Measurements from ENCODE around the gene SPR.

GRCh38 chr2:72892506-72893173 lies 5.4 kb downstream of the SPR start:
- TF ChIP-seq, protein P1, sequence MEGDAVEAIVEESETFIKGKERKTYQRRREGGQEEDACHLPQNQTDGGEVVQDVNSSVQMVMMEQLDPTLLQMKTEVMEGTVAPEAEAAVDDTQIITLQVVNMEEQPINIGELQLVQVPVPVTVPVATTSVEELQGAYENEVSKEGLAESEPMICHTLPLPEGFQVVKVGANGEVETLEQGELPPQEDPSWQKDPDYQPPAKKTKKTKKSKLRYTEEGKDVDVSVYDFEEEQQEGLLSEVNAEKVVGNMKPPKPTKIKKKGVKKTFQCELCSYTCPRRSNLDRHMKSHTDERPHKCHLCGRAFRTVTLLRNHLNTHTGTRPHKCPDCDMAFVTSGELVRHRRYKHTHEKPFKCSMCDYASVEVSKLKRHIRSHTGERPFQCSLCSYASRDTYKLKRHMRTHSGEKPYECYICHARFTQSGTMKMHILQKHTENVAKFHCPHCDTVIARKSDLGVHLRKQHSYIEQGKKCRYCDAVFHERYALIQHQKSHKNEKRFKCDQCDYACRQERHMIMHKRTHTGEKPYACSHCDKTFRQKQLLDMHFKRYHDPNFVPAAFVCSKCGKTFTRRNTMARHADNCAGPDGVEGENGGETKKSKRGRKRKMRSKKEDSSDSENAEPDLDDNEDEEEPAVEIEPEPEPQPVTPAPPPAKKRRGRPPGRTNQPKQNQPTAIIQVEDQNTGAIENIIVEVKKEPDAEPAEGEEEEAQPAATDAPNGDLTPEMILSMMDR (IDR thresholded peaks at IDR 0.05; ENCODE audit: low read length), result peak; percentile 74
- TF ChIP-seq EZH2 (IDR thresholded peaks at IDR 0.05; ENCODE audit: borderline replicate concordance, low read length), result no peak

All from OCI-LY1 (cell line).